ENCODE measurements around the gene CTXN3.

Gene CTXN3

GRCh38 chr5:127649018-127649439 is at the start of gene CTXN3:
TSS of gene CTXN3 (plus strand) at chr5:127649082. CDS start at chr5:127657522, 8,440 bp downstream.
- intact Hi-C loops (cut with DNase I) = no loop called here
- DNase-seq = no peak

DNA sequence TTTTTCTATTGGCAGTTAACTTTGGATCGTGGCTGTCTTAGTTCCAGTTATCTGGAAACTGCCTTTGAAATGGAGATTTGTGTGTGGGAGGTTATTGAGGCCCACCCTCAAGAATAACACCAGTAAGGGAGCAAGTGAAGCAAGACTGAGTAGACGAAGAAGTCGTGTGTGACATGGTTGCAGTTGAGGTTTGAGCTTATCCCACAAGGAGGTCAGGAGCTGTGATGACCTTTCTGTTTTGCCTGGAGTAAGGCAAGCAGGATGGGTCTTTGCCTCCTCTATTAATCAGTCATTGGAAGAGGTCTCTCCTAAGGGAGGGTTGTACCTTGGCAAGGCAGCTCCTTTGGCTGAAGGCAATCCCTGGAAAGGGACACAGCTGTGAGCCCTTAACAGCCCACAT is 49.6 kb upstream of the CTXN3 start:
- intact Hi-C loops (cut with DNase I) = no loop called here

DNA sequence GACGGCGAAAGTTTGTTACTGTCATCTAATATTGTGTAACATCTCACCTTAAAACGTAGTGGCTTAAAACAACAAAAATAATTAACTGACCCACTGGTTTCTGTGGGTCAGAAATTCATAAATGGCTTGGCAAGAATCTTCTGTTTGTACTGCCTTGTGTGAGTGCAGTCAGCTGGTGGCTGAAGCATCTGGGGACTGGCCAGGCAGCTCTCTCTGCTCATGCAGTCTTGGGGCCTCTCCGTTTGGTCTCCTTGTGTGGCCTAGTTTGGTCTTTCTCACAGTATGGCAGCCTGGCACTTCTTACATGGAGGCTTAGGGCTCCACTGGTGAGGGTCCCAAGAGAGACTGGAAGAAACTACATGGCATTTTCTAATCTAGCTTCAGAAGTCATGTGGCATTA is 49.0 kb upstream of the CTXN3 start:
- no peak for DNase-seq

More for the DNA sequence above, 49.6 kb upstream of the CTXN3 start:
- DNase-seq = no peak

DNA sequence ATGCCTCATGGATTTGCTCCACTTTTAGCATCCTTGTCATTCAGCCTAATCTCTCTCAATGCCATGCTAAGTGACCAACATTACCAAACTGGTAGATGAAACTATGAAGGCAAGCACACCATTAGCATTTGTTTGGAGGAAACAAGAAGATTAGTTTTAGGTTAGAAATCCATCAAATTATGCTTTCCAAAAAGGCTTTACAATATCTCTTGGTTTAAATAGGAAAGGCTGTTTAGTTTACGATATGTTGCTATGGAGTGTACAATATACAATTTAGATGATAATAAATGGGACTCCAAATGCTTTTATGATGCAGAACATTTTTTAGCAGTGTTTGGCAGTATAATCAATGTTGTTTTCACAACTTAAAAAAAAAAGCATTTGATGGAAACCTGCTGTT is 47.8 kb upstream of the CTXN3 start:
- intact Hi-C loops (cut with DNase I) = no loop called here
- no peak for DNase-seq

More for the DNA sequence above, 49.0 kb upstream of the CTXN3 start:
- intact Hi-C loops (cut with DNase I) = no loop called here

- intact Hi-C loops (cut with DNase I) = no loop called here
- no peak for DNase-seq
These were observed 47.3 kb upstream of the CTXN3 start for GRCh38 chr5:127601601-127602000.

DNA sequence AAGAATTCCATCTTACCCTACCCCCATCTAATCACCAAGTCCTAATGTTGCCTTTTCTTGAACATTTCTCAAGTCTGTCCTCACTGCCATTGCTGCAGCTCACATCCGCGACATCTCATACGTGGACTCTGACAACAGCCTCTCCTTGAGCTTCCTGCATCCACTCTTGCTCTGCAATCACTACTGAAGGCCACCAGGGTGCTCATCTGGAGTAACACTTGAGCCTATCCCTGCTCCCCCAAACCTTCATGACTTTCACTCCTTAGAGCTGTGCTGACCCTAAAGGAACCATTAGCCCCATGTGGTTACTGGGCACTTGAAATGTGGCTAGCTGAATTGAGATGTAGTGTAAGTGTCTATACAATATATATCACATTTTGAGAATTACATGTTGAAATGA is 46.4 kb upstream of the CTXN3 start:
- intact Hi-C loops (cut with DNase I) = no loop called here
- no peak for DNase-seq

- no peak for DNase-seq
- intact Hi-C loops (cut with DNase I) = no loop called here
These were observed 45.7 kb upstream of the CTXN3 start for GRCh38 chr5:127602896-127603844.

DNA sequence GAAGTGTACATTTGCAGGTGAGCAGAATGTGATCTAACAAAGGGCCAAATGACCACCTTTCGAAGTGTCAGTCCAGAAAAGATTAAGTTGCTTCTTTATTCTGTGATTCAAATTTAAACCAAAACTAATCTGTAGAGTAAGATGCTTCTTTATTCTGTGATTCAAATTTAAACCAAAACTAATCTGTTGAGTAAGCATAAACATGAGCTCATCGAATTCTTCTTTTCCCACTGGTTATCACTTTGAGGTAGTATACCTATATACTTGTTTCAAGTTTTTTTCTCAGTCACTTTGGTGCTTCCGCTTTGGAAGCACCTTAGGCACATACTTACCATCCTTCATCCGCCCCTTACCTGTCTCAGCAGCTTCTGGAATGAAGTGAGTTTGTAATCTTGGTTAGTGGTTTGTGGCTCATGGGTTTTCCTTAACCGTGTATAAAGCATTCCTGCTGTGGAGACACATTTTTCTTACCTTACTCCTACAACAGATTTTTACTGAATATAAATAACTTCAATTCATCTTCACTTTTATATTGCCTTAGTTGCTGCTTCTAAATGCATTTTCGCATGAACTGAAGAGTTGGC is 40.7 kb upstream of the CTXN3 start:
- intact Hi-C loops (cut with DNase I) = no loop called here
- no peak for DNase-seq

DNA sequence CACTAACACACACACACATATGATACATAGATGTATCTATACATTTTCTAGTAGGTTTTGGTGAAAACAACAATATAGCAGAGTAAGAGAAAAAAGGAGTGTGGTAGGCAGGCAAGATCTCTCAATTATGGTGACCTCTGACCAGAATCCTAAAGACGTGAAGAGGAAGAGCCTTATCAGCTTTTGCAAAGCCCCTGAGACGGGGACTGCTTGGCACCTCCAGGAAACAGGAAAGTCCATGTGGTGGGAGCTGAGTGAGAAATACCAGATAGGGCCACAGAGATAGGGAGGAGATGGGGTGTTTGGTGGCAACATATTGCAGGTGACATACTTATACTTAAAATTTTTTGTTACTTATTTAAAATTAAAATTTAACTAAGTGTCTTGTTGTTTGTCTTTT is 39.9 kb upstream of the CTXN3 start:
- intact Hi-C loops (cut with DNase I) = no loop called here
- DNase-seq = no peak

- intact Hi-C loops (cut with DNase I) = no loop called here
- DNase-seq = no peak
These were observed 38.9 kb upstream of the CTXN3 start for GRCh38 chr5:127609957-127610356.

DNA sequence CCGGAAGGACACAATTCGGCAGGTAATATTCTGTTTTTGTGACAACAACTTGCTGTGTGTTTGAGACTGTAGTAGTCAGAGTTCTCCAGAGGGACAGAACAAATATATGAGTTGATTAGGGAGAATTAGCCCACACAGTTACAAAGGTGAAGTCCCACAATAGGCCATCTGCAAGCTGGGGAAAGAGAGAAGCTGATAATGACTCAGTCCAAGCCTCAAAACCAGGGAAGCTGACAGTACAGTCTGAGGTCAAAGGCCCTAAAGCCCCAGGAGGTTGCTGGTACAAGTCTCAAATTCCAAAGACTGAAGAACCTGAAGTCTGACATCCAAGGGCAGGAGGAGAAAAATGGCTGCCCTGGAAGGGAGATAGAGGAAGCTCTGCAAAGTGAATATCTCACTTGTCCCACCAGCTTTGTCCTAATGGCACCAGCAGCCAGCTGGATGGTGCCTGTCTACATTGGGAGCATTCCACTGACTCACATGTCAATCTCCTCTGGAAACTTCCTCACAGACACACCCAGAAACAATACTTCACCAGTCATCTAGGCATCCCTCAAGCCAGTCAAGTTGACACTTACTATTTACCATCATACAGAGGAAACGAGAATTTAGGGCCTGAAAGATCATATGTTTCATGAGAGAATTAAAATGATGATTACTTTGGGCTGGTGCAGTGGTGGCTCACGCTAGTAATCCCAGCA is 36.3 kb upstream of the CTXN3 start:
- intact Hi-C loops (cut with DNase I) = no loop called here
- DNase-seq = no peak

- no peak for DNase-seq
- intact Hi-C loops (cut with DNase I) = no loop called here
These were observed 33.0 kb upstream of the CTXN3 start for GRCh38 chr5:127615916-127616315.

DNA sequence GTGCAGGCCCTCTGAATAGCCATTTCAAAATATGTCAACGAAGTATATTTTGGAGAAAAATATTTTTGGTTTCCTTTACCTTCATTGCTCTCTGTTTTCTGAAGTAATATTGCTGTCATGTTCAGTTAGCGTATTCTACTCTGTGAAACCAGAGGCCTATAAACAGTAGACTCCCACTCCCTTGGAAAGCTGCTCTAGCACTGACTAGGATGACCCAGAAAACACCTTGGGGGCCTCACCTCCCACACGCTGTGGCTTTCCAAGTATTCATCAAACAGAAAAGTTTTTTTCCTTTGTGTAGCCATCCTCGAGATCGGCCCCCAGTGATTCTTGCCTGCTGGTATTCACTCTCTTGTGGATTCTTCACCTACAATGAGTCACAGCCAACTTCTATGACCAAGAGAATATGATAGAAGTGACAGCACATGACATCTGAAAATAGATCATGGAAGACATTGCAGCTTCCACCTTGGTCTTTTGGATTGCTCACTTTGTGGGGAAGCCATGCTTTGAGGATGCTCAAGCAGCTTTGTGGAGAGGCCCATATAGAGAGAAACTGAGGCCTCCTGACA is 28.9 kb upstream of the CTXN3 start:
- intact Hi-C loops (cut with DNase I) = no loop called here
- no peak for DNase-seq

GRCh38 chr5:127621601-127622325 is 27.1 kb upstream of the CTXN3 start:
- intact Hi-C loops (cut with DNase I) = no loop called here
- no peak for DNase-seq

DNA sequence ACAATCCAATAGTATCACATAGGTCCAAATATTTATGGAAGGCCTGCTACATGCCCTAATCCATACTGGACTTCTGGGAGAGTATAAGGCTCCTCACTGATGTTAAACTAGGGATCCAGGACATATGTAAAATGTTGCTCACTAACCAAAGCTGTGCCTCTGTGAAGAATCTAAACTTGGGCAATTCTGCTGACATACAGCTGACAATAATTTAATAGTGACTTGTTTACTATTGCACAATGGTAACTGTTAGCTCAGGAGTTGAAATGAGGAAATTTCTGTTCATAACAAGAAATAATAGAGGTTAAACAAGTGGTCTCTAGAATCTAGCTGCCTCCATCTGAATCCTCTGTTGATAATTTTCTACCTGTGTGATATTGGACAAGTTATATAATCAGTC is 14.9 kb upstream of the CTXN3 start:
- intact Hi-C loops (cut with DNase I) = no loop called here
- no peak for DNase-seq

DNA sequence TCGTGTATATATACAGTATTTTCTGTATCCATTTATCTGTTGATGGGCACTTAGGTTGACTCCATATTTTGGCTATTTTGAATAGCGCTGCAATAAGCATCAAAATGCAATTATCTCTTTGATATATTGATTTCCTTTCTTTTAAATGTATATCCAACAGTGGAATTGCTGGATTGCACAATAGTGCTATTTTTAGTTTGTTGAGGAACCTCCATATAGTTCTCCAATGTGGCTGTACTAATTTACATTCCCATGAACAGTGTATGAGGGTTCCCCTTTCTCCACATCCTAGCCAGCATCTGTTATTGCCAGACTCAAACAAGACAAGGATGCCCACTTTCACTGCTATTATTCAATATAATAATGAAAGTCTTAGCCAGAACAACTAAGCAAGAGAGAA is 9.1 kb upstream of the CTXN3 start:
- intact Hi-C loops (cut with DNase I) = no loop called here
- DNase-seq = no peak

- no peak for DNase-seq
- intact Hi-C loops (cut with DNase I) = no loop called here
These were observed 5.9 kb upstream of the CTXN3 start for GRCh38 chr5:127642949-127643348.

- DNase-seq = no peak
- intact Hi-C loops (cut with DNase I) = no loop called here
These were observed 5.3 kb upstream of the CTXN3 start for GRCh38 chr5:127643607-127644006.

DNA sequence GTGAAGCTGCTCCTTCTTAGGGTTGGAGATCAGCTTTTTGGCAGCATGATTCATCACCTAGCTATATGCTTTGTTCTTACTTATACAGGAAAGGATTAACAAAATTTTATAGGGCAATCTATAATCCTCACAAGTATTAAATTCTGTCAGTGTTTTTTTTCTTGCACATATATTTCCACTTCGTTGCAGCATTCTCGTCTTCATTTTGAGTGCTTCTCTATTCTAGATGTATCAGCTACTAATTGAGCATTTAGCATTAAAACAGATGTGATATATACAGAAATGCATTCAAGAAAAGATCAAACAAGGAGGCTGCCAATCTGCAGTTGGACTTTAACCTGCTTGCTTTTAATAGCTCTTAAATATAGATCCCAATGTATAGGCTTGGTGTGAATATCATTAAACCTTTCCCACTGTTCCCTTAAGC is 3.6 kb upstream of the CTXN3 start:
- DNase-seq = no peak
- intact Hi-C loops (cut with DNase I) = no loop called here
